Omental fat pad (tissue), 4 donors: Measurements from ENCODE around the gene CHI3L1. TPM values are rescaled to one million over a fixed set of nuclear protein-coding genes. Genes with fewer than 3 reads are reported as not detected.
A peak's percentile ranks its signal among the peaks of the same experiment; 100 is the strongest.

Experiments used
- ATAC-seq: fragments of 150-250 bp; one replicate; pipeline ENCODE4 v1.9.1; 2016; ENCODE audit warnings: mild to moderate bottlenecking, moderate library complexity; ENCODE audit not compliant: low FRiP score
- DNase-seq: peaks from one replicate; pipeline ENCODE4 v3.0.0-alpha.2; 2019; ENCODE audit warnings: low spot score
- CTCF ChIP-seq, 3 donors: fragments of 450-650 bp; IDR thresholded peaks; one replicate each; pipeline ENCODE4 v1.5.1; 2016 to 2017; ENCODE audit warnings: antibody characterized with exemption in 3 of 3, mild to moderate bottlenecking in 3 of 3, moderate library complexity in 2 of 3
- total RNA-seq, 4 donors: library from RNA; depleted of rRNA; stranded (reverse); fragments of >200 nt; gene quantifications; one replicate each; pipeline ENCODE4 v1.1.0, GENCODE V29; 2016

CHI3L1 gene
- total RNA-seq, 4 donors from 2014 or later: 0.47 to 338 (median 124) TPM

- no peak for TF ChIP-seq CTCF (IDR thresholded peaks at IDR 0.05)
- no peak for DNase-seq
- no peak for ATAC-seq
Measured at GRCh38 chr1:203158960-203159665, 27.4 kb downstream of the CHI3L1 start.

- DNase-seq: no peak
- no peak for TF ChIP-seq CTCF (IDR thresholded peaks at IDR 0.05)
- no peak for ATAC-seq
Measured at GRCh38 chr1:203158423-203158822, 28.1 kb downstream of the CHI3L1 start.

- no peak for DNase-seq
- ATAC-seq: no peak
- no peak for TF ChIP-seq CTCF (IDR thresholded peaks at IDR 0.05)
Measured at GRCh38 chr1:203156280-203156679, 30.2 kb downstream of the CHI3L1 start.

- DNase-seq: no peak
- TF ChIP-seq CTCF (IDR thresholded peaks at IDR 0.05): no peak
- peak; percentile 46 for ATAC-seq
Measured at GRCh38 chr1:203153989-203154821, 32.3 kb downstream of the CHI3L1 start.

- ATAC-seq: no peak
Measured at GRCh38 chr1:203153051-203153988, 33.2 kb downstream of the CHI3L1 start.

More at GRCh38 chr1:203153051-203153988, 33.2 kb downstream of the CHI3L1 start:
- no peak for TF ChIP-seq CTCF (IDR thresholded peaks at IDR 0.05)
- no peak for DNase-seq
